ENCODE results near the gene ZP1.
"Not testable (repeated sequence)": the region's sequence is repeated elsewhere in the genome, so short reads cannot be mapped to it uniquely, and the experiment has no call there.

Gene ZP1

GRCh38 chr11:60866911-60867870, at the start of gene ZP1:
Gene ZP1 (plus strand): TSS chr11:60867542. CDS start chr11:60867562, 20 bp downstream.
- DNase-seq (ENCODE audit: extremely low read depth in 1 of 2, low read depth in 1 of 2), result no peak

DNA sequence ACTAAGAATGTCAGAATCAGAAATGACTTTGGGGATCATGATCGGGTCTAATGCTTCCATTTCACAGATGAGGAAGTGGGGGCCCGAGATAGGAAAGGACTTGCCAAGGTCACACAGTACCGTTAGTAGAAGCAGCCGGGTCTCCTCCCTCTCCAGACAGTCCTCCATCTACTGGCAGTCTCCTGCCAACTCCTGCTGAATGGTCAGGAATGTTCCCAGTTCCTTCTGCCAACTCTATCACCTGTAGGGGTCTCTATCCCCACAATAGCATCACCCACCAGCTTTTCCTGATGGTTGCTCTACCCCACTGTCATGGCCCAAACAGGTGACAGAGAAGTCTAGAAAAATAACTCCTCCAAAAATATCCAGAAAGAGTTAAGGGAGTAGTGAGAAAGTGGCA, 49.3 kb upstream of the ZP1 start:
- no peak for DNase-seq (ENCODE audit: extremely low read depth in 1 of 2, low read depth in 1 of 2)

DNA sequence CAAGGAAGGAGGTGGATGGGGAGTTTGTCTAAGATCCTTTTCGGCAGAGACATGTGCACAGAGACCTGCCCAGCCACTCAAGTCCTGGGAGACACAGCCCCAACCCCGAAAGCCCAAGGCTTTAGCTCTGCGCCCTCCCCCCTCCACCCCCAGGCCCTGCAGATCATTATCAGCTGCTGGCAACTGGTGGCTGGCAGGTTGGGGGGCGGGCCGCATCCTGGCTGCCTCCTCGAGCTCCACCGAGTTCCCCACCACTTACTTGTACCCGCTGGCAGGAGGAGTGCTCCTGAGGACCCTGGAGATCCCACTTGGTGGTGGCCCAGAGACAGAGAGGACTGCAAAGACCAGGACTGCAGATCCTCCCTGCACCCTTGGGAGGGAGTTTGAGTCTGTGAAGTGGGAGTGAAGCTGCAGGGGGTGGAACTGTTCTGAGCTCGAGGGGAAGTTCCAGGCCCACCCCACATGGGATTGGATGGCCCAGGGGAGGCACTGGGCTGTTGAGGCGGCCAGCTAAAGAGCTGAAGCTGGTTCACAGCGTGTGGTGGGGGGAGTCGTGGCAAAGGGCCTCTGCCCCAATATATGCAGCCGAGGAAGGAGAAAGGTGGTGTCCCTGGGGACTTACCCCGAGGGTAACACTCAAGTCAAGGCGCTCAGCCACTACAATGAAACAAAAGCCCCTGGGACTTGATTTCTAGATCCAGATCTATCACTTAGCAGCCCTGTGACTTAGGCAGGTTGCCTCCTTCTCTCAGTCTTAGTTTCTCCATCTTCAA, 45.3 kb upstream of the ZP1 start:
- no peak for DNase-seq (ENCODE audit: extremely low read depth in 1 of 2, low read depth in 1 of 2)

- not testable (repeated sequence) for DNase-seq (ENCODE audit: extremely low read depth in 1 of 2, low read depth in 1 of 2)
Observed at GRCh38 chr11:60823745-60824306, 43.5 kb upstream of the ZP1 start.

DNA sequence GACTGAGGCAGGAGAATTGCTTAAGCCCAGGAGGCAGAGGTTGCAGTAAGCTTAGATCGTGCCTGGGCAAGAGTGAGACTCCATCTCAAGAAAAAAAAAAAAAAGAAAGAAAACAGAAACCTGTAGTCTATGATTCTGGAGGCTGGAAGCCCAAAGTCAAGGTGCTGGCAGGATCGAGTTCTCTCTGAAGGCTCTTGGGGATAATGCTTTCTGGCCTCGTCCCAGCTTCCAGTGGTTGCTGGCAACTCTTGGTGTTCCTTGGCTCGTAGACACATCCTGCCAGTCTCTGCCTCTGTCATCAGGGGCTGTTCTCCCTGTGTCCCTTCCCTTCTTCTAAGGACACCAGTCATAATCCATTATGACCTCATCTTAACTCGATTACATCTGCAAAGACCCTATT, 42.2 kb upstream of the ZP1 start:
- DNase-seq (ENCODE audit: extremely low read depth in 1 of 2, low read depth in 1 of 2), result no peak

- no peak for DNase-seq (ENCODE audit: extremely low read depth in 1 of 2, low read depth in 1 of 2)
Observed at GRCh38 chr11:60825790-60826189, 41.6 kb upstream of the ZP1 start.

DNA sequence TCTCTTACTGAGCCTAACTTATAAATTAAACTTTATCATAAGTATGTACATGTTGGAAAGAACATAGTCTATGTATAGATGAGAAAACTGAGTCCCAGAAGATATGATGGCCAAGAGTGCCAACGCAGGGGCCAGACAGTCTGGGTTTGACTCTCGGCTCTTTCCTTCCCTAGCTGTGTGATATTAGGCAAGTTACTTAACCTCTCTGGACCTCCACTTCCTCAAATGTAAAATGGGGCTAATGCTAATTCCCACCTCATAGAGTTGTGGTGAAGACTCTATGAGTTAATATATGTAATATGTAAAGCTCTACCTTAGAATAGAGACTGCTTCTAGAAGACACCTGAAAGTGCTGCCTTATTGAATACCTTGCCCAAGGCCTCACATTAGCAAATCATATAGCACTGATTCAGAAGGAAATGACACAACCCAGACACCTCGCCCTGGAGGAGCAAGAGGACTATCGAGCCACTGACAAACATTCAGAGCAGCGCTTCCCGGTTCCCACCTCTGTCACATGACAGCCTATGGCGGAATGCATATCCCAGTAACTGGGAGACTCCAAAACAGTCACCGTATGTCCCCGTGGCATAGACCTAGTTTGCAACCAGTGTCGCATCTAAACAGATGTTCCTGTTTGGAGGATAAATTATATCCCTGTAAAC, 36.7 kb upstream of the ZP1 start:
- DNase-seq (ENCODE audit: extremely low read depth in 1 of 2, low read depth in 1 of 2), result no peak

GRCh38 chr11:60831143-60831500, 36.2 kb upstream of the ZP1 start:
- DNase-seq (ENCODE audit: extremely low read depth in 1 of 2, low read depth in 1 of 2), result peak; percentile 32 to 64

GRCh38 chr11:60831501-60832079, 35.8 kb upstream of the ZP1 start:
- DNase-seq (ENCODE audit: extremely low read depth in 1 of 2, low read depth in 1 of 2), result no peak

GRCh38 chr11:60834742-60835533, 32.4 kb upstream of the ZP1 start:
- DNase-seq (ENCODE audit: extremely low read depth in 1 of 2, low read depth in 1 of 2), result no peak

DNA sequence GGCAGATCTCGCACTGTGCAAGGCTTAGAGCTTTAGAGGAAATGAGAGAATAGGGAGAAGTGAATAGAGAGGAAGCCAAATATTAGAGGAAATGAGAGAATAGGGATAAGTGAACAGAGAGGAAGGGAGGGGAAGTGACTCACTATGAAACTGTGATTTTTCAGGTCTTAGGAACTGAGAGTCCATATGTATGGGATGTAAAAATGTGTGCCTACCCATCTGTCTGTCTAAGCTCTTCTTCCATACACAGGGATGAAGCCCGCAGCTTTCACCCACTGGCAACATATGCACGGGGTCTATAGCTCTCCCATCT, 31.9 kb upstream of the ZP1 start:
- DNase-seq (ENCODE audit: extremely low read depth in 1 of 2, low read depth in 1 of 2), result no peak

- no peak for DNase-seq (ENCODE audit: extremely low read depth in 1 of 2, low read depth in 1 of 2)
Observed at GRCh38 chr11:60836866-60837515, 30.4 kb upstream of the ZP1 start.

DNA sequence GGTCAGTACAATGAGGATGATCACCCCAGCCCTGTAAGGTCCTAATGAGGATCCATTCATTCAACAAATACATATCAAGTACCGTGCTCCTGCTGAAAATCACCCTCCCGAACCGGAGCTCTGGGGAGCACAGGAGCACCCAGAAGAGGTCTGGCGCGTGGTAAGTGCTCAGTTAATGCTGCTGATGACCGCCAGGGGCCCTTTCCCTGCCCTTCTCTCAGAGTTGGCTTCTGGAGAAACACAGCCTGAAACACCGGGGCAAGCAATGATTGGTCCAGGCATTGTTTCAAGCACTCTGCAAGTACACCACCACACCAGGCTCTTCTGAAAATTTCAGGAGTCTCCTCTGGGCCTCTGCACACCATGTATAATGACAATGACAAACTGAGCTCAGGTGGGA, 29.2 kb upstream of the ZP1 start:
- no peak for DNase-seq (ENCODE audit: extremely low read depth in 1 of 2, low read depth in 1 of 2)

DNA sequence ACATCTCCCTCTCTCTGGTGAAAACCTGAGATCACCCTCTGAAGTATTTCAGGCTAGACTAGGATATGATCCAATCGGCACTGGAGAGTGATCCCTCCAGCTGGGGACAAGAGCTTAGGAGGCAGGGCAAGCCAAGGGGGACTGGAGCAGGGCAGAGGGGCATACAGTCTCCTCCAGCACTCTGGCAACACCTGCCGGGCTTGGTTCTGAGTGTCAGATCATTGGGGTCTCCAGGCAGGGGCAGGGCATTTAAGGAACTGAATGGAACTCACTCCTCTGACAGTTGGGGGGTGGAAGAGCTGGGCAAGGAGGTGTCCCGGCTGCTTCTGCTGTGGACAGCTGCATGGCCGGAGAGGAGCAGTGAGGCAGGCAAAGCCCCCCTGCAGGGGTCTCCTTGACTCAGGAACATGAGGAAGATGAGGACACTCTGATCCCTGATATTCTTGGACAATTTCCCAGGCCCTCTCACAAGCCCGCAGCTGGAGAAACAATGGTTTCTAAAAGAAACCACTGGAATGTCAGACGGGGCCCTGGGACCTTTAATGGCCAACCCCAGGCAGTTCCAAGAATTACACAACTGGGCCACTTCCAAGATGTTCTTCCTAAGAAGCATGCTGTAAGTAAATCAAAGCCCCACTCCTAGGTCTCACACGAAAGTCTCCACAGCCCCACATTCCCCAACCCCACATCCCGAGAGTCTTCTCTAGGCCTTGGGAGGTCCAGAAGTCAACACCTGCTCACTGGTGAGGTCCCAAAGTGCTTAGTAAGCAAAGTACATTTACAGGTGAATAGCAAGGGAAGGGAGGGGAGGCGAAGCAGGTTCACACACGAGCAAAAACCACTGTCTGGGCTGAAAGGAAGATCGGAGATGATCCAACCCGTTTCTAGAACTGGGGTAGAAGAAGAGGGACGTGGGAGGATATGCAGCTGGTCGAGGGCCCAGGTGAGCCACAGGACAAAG, 26.6 kb upstream of the ZP1 start:
- DNase-seq (ENCODE audit: extremely low read depth in 1 of 2, low read depth in 1 of 2), result no peak

GRCh38 chr11:60841797-60842667, 25.3 kb upstream of the ZP1 start, which contains the start of gene CCDC86:
Gene CCDC86 (plus strand): TSS chr11:60842113. CDS start chr11:60842125, 12 bp downstream.
- DNase-seq (ENCODE audit: extremely low read depth in 1 of 2, low read depth in 1 of 2), result peak; percentile 92 to 96

GRCh38 chr11:60842668-60843600, 24.4 kb upstream of the ZP1 start:
- DNase-seq (ENCODE audit: extremely low read depth in 1 of 2, low read depth in 1 of 2), result no peak
